EL (cell line): ENCODE data around the gene PINLYP.
"Not testable (repeated sequence)": the region's sequence is repeated elsewhere in the genome, so short reads cannot be mapped to it uniquely, and the experiment has no call there.

Experiments used
- DNase-seq: peaks from one replicate; pipeline ENCODE4 v3.0.0-alpha.2; 2016

The PINLYP gene

GRCh38 chr19:43586346-43586745 lies 10.7 kb downstream of the PINLYP start:
- DNase-seq = no peak

GRCh38 chr19:43587029-43587428 lies 11.4 kb downstream of the PINLYP start:
- not testable (repeated sequence) for DNase-seq

- DNase-seq = no peak
Measured at GRCh38 chr19:43589277-43589676, 13.7 kb downstream of the PINLYP start.

- DNase-seq = no peak
Measured at GRCh38 chr19:43589678-43590077, 14.1 kb downstream of the PINLYP start.

- no peak for DNase-seq
Measured at GRCh38 chr19:43591904-43592772, 16.5 kb downstream of the PINLYP start.

GRCh38 chr19:43592800-43593350 lies 17.3 kb downstream of the PINLYP start:
- DNase-seq = no peak

- DNase-seq = no peak
Measured at GRCh38 chr19:43594081-43594697, 18.6 kb downstream of the PINLYP start.

GRCh38 chr19:43594710-43595604 lies 19.4 kb downstream of the PINLYP start:
- peak; percentile 65 for DNase-seq

- DNase-seq = no peak
Measured at GRCh38 chr19:43595605-43595998, 20.0 kb downstream of the PINLYP start.

- peak; percentile 100 for DNase-seq
Measured at GRCh38 chr19:43595999-43596841, 20.6 kb downstream of the PINLYP start, which contains the start of the genes IRGQ and ZNF576. Gene IRGQ, minus strand, starts transcription at chr19:43596134. Its CDS starts 796 bp downstream, at chr19:43595338. Gene ZNF576, plus strand, starts transcription at chr19:43596595. Its CDS starts 514 bp downstream, at chr19:43597109.

GRCh38 chr19:43596842-43597461 lies 21.4 kb downstream of the PINLYP start:
- DNase-seq = peak; percentile 21

GRCh38 chr19:43597876-43598275 lies 22.3 kb downstream of the PINLYP start:
- no peak for DNase-seq

- DNase-seq = no peak
Measured at GRCh38 chr19:43598445-43599240, 23.0 kb downstream of the PINLYP start.

- no peak for DNase-seq
Measured at GRCh38 chr19:43599635-43600295, 24.2 kb downstream of the PINLYP start.

- DNase-seq = not testable (repeated sequence)
Measured at GRCh38 chr19:43600326-43600725, 24.7 kb downstream of the PINLYP start.

GRCh38 chr19:43605875-43606568 lies 30.4 kb downstream of the PINLYP start:
- no peak for DNase-seq

- DNase-seq = no peak
Measured at GRCh38 chr19:43606569-43607229, 31.1 kb downstream of the PINLYP start.
